K562 (cell line): ENCODE results near the gene B3GALT4. TPM values are rescaled to one million over a fixed set of nuclear protein-coding genes. Genes with fewer than 3 reads are reported as not detected.

ENCODE experiments used
- DDX20 ChIP-seq: fragments of 450-650 bp; IDR thresholded peaks from 2 replicates; pipeline ENCODE4 v1.6.1; 2016; ENCODE audit warnings: missing genetic modification characterization, low read depth, mild to moderate bottlenecking, missing compliant biosample characterization, moderate library complexity
- FOXA1 ChIP-seq: fragments of 450-650 bp; IDR thresholded peaks from 2 replicates; pipeline ENCODE4 v1.6.1; 2016; ENCODE audit warnings: mild to moderate bottlenecking, borderline replicate concordance
- FOXJ3 ChIP-seq: sonication (generic); formaldehyde crosslinking; IDR thresholded peaks from 2 replicates; pipeline ENCODE4 v1.4.0; 2020; ENCODE audit warnings: mild to moderate bottlenecking, missing genetic modification reagents
- PCBP2 ChIP-seq: fragments of 200-400 bp; formaldehyde crosslinking; IDR thresholded peaks from 2 replicates; pipeline ENCODE4 v1.6.1; 2018; ENCODE audit warnings: low read length, low read depth, mild to moderate bottlenecking, moderate library complexity; ENCODE audit not compliant: poor library complexity, severe bottlenecking
- ZFP1 ChIP-seq: fragments of 450-650 bp; formaldehyde crosslinking; IDR thresholded peaks from 2 replicates; pipeline ENCODE4 v1.4.0; 2020; ENCODE audit warnings: mild to moderate bottlenecking, mixed read lengths
- polyA plus RNA-seq, 8 experiments: library from polyadenylated mRNA; depleted of rRNA in 4 of 8; stranded (reverse) in 5 of 8; unstranded in 3 of 8; fragments of >200 nt; fragmentation: Nextera tagmentation in 2 of 8; fragmentation: Illumina TruSeq in 1 of 8; extraction: Ambion mirVana in 2 of 8; extraction: Trizol in 1 of 8; gene quantifications; 2 replicates each; pipeline versions ENCODE4 v1.2.1 to v1.2.3, GENCODE V29; 2011 to 2014; ENCODE audit warnings: inconsistent platforms in 1 of 8, missing spikeins in 1 of 8
- total RNA-seq, 7 experiments: library from RNA; depleted of rRNA in 6 of 7; stranded (reverse); fragments of >200 nt in 6 of 7; fragmentation: Illumina TruSeq in 2 of 7; extraction: Trizol in 2 of 7; gene quantifications; 2 replicates each; pipeline versions ENCODE4 v1.2.1 to v1.2.3, GENCODE V29; 2011 to 2021; ENCODE audit warnings: low replicate concordance in 1 of 7
- TF ChIP-seq, protein P1 (sequence below): fragments of 200-800 bp; sonication (Bioruptor generic); IDR thresholded peaks from 2 replicates; pipeline ENCODE4 v1.6.1; 2016; ENCODE audit warnings: missing genetic modification characterization, missing compliant biosample characterization
- TF ChIP-seq, protein P2 (sequence below): fragments of 450-650 bp; formaldehyde crosslinking; IDR thresholded peaks from 2 replicates; pipeline ENCODE4 v1.4.0; 2020; ENCODE audit warnings: mild to moderate bottlenecking, moderate library complexity

The B3GALT4 gene
- total and polyA plus RNA-seq, 9 of the 15 experiments (the other 6 are each of a cell fraction or from before 2014, with no cell fraction given) = 0.11 to 1.3 (median 0.53) TPM; not detected in 1

DNA sequence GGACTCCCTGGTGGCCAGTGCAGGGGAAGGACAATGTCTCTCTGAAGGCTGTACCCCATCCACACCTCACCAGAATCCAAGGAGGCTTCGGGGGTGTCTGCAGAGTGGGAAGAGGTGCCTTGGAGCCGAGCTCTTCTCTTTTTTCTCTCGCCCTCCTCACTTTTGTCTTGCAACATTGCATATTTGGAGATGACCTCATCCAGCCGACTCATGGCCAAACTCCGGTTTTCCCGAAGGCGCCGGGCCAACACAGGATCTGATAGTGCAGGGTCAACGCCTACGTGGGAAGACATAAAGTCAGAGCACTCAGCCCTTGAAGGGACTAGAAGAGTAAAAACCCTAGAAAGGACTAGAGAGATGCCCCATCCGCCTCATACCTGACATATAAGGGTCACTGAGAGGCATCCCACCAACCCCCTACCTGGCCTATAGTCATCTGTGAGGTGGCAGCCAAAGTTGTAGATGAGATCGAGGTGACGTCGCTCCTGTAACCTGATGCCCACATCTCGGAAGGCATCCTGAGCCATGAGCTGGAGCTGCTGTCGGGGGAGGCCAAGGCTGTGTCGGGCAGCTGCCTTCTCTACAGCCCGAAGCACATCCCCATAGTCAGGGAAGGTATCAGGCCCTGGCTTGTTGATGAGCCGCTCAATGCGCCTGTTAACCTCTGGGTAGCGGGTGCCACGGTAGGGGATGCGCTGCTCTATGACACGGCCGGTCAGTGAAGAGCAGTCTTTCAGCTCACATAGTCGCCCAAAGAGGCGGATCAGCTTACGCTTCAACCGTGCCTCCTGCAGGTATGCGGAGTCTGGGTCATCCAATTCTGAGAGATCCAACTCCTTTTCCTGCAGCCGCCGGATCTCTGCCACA lies 43.6 kb downstream of the B3GALT4 start (continued):
- TF ChIP-seq, protein P1, sequence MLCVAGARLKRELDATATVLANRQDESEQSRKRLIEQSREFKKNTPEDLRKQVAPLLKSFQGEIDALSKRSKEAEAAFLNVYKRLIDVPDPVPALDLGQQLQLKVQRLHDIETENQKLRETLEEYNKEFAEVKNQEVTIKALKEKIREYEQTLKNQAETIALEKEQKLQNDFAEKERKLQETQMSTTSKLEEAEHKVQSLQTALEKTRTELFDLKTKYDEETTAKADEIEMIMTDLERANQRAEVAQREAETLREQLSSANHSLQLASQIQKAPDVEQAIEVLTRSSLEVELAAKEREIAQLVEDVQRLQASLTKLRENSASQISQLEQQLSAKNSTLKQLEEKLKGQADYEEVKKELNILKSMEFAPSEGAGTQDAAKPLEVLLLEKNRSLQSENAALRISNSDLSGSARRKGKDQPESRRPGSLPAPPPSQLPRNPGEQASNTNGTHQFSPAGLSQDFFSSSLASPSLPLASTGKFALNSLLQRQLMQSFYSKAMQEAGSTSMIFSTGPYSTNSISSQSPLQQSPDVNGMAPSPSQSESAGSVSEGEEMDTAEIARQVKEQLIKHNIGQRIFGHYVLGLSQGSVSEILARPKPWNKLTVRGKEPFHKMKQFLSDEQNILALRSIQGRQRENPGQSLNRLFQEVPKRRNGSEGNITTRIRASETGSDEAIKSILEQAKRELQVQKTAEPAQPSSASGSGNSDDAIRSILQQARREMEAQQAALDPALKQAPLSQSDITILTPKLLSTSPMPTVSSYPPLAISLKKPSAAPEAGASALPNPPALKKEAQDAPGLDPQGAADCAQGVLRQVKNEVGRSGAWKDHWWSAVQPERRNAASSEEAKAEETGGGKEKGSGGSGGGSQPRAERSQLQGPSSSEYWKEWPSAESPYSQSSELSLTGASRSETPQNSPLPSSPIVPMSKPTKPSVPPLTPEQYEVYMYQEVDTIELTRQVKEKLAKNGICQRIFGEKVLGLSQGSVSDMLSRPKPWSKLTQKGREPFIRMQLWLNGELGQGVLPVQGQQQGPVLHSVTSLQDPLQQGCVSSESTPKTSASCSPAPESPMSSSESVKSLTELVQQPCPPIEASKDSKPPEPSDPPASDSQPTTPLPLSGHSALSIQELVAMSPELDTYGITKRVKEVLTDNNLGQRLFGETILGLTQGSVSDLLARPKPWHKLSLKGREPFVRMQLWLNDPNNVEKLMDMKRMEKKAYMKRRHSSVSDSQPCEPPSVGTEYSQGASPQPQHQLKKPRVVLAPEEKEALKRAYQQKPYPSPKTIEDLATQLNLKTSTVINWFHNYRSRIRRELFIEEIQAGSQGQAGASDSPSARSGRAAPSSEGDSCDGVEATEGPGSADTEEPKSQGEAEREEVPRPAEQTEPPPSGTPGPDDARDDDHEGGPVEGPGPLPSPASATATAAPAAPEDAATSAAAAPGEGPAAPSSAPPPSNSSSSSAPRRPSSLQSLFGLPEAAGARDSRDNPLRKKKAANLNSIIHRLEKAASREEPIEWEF (CRISPR knock-in tag) = no peak
- TF ChIP-seq FOXJ3 (CRISPR knock-in tag) (no peak), FOXA1 (no peak), PCBP2 (no peak), ZFP1 (CRISPR knock-in tag) (no peak), DDX20 (no peak)
- TF ChIP-seq, protein P2, sequence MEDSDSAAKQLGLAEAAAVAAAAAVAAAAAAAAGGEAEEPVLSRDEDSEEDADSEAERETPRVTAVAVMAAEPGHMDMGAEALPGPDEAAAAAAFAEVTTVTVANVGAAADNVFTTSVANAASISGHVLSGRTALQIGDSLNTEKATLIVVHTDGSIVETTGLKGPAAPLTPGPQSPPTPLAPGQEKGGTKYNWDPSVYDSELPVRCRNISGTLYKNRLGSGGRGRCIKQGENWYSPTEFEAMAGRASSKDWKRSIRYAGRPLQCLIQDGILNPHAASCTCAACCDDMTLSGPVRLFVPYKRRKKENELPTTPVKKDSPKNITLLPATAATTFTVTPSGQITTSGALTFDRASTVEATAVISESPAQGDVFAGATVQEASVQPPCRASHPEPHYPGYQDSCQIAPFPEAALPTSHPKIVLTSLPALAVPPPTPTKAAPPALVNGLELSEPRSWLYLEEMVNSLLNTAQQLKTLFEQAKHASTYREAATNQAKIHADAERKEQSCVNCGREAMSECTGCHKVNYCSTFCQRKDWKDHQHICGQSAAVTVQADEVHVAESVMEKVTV (CRISPR knock-in tag) = no peak
